Measurements from ENCODE around the gene AVL9. TPM values are rescaled to one million over a fixed set of nuclear protein-coding genes. Genes with fewer than 3 reads are reported as not detected.
A peak's percentile ranks its signal among the peaks of the same experiment; 100 is the strongest.
"Not testable (repeated sequence)": the region's sequence is repeated elsewhere in the genome, so short reads cannot be mapped to it uniquely, and the experiment has no call there.

Gene AVL9
- total RNA-seq, 1 donor from 2014 or later: 17.7 TPM

- H3K4me3 ChIP-seq (ENCODE audit: low read length in 3 of 3); H3K36me3 ChIP-seq (ENCODE audit: control insufficient read depth in 3 of 3, insufficient read depth in 3 of 3, low read length in 3 of 3); H3K27me3 ChIP-seq (ENCODE audit: control insufficient read depth in 3 of 3, insufficient read depth in 3 of 3, low read length in 3 of 3); H3K27ac ChIP-seq (ENCODE audit: low read depth, low read length); H3K4me1 ChIP-seq (ENCODE audit: control insufficient read depth in 3 of 3, insufficient read depth in 3 of 3, low read length in 3 of 3); H3K9me3 ChIP-seq (ENCODE audit: control insufficient read depth in 3 of 3, low read length in 3 of 3); H3K9ac ChIP-seq (ENCODE audit: low read depth in 1 of 3, low read length in 3 of 3): not testable (repeated sequence)
Measured at GRCh38 chr7:32604047-32604446, 108.8 kb downstream of the AVL9 start.

DNA sequence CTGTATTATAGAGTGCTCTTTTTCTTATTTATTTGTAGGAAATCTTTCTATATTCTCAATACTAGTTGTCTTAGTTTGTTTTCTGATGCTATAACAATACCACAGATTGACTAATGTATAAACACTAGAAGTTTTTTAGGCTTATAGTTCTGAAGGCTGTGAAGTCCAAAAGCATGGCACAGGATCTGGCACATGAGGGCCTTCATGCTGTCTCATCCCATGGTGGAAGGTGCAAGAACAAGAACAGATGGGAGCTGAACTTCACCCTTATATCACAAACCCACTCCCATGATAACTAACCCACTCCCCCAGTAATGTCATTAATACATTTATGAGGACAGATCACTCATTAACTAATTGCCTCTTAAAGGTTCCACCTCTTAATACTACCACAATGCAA is 109.7 kb downstream of the AVL9 start:
- no peak overlapping the region for H3K27ac ChIP-seq (ENCODE audit: low read depth, low read length)
- no peak overlapping the region for H3K4me3 ChIP-seq (ENCODE audit: low read length in 3 of 3)
- no peaks in the 10 kb centered on the region for H3K27me3 ChIP-seq (ENCODE audit: control insufficient read depth in 3 of 3, insufficient read depth in 3 of 3, low read length in 3 of 3)
- H3K36me3 ChIP-seq (ENCODE audit: control insufficient read depth in 3 of 3, insufficient read depth in 3 of 3, low read length in 3 of 3): no peaks in the 10 kb centered on the region
- no peaks in the 10 kb centered on the region for H3K9me3 ChIP-seq (ENCODE audit: control insufficient read depth in 3 of 3, low read length in 3 of 3)
- no peaks in the 10 kb centered on the region for H3K4me1 ChIP-seq (ENCODE audit: control insufficient read depth in 3 of 3, insufficient read depth in 3 of 3, low read length in 3 of 3)
- no peak overlapping the region for H3K9ac ChIP-seq (ENCODE audit: low read depth in 1 of 3, low read length in 3 of 3)

- H3K4me3 ChIP-seq (ENCODE audit: low read length in 3 of 3): no peak overlapping the region
- no peaks in the 10 kb centered on the region for H3K27me3 ChIP-seq (ENCODE audit: control insufficient read depth in 3 of 3, insufficient read depth in 3 of 3, low read length in 3 of 3)
- no peaks in the 10 kb centered on the region for H3K36me3 ChIP-seq (ENCODE audit: control insufficient read depth in 3 of 3, insufficient read depth in 3 of 3, low read length in 3 of 3)
- H3K4me1 ChIP-seq (ENCODE audit: control insufficient read depth in 3 of 3, insufficient read depth in 3 of 3, low read length in 3 of 3): no peaks in the 10 kb centered on the region
- no peak overlapping the region for H3K9ac ChIP-seq (ENCODE audit: low read depth in 1 of 3, low read length in 3 of 3)
- H3K27ac ChIP-seq (ENCODE audit: low read depth, low read length): no peak overlapping the region
- H3K9me3 ChIP-seq (ENCODE audit: control insufficient read depth in 3 of 3, low read length in 3 of 3): no peaks in the 10 kb centered on the region
Measured at GRCh38 chr7:32609463-32609862, 114.2 kb downstream of the AVL9 start.

DNA sequence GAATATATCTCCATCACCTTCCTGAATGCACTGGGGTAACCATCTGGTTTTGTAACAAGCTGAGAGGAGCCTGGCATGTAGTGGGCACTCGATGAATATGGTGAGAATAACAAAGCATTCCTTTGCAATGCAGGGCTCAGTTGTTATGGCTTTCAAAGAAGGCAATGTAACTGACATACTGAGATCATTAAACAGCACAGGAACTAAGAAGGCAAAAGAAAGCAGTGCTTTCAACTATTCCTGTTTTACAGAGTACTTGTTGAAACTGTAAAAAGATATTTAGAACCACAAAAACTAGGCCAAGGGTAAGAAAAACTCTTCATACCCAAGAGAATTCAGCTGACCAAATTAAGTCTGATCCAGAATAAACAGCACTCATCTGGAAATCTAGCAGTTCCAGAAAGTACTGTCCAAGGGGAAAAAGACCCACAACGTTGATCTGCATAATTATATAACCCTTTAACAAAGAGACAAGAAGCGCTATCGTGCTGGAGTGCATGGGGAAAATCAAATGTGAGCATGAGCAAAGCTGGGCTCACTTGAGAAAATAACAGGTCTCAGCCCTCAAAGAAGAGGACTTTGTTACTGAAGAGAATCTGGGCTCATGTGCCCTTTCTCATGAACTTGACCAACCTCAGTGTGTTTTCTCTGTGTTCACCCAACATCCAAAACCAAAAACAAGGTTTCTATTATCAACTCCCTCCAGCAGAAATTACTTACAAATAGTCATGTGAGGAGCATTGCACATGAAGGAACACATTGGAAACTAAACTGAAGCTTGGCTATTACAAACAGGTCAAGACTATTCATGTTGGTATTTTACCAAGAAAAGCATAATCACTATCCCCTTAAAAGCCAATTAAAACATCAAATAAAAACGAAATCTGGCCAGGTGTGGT is 116.2 kb downstream of the AVL9 start:
- H3K9ac ChIP-seq (ENCODE audit: low read depth in 1 of 3, low read length in 3 of 3): no peak overlapping the region

GRCh38 chr7:32616625-32617024 is 121.3 kb downstream of the AVL9 start:
- peaks cover 0 to 4% (median 0%) of the 10 kb centered on the region in 3 donors for H3K4me1 ChIP-seq (ENCODE audit: control insufficient read depth in 3 of 3, insufficient read depth in 3 of 3, low read length in 3 of 3)
- peak overlapping the region; percentile 25 for H3K27ac ChIP-seq (ENCODE audit: low read depth, low read length)
- no peak overlapping the region for H3K9ac ChIP-seq (ENCODE audit: low read depth in 1 of 3, low read length in 3 of 3)
- H3K4me3 ChIP-seq (ENCODE audit: low read length in 3 of 3): no peak overlapping the region
- H3K9me3 ChIP-seq (ENCODE audit: control insufficient read depth in 3 of 3, low read length in 3 of 3): no peaks in the 10 kb centered on the region
- H3K27me3 ChIP-seq (ENCODE audit: control insufficient read depth in 3 of 3, insufficient read depth in 3 of 3, low read length in 3 of 3): no peaks in the 10 kb centered on the region
- H3K36me3 ChIP-seq (ENCODE audit: control insufficient read depth in 3 of 3, insufficient read depth in 3 of 3, low read length in 3 of 3): no peaks in the 10 kb centered on the region

More for the DNA sequence above, 116.2 kb downstream of the AVL9 start:
- no peaks in the 10 kb centered on the region for H3K36me3 ChIP-seq (ENCODE audit: control insufficient read depth in 3 of 3, insufficient read depth in 3 of 3, low read length in 3 of 3)
- H3K9me3 ChIP-seq (ENCODE audit: control insufficient read depth in 3 of 3, low read length in 3 of 3): no peaks in the 10 kb centered on the region
- no peaks in the 10 kb centered on the region for H3K4me1 ChIP-seq (ENCODE audit: control insufficient read depth in 3 of 3, insufficient read depth in 3 of 3, low read length in 3 of 3)
- H3K4me3 ChIP-seq (ENCODE audit: low read length in 3 of 3): no peak overlapping the region
- H3K27ac ChIP-seq (ENCODE audit: low read depth, low read length): peak overlapping the region; percentile 21
- H3K27me3 ChIP-seq (ENCODE audit: control insufficient read depth in 3 of 3, insufficient read depth in 3 of 3, low read length in 3 of 3): no peaks in the 10 kb centered on the region

DNA sequence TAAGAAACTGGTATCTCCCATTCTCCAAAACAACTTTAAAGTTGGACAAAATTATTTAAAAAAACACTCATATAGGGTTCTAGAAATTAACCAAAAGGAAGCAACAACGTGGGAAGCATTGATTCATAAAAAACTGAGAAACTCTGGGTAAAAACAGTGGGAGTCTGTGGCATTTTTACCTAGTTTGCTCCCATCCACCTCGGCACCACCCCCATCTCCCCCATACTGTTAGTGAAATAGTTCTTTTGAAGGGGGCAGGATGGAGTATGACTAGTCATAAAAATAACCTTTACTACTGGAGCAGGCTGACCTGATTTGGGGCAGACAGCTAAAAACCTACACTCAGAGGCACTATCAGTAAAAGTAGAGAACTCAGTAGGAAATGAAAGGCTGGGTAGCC is 123.2 kb downstream of the AVL9 start:
- Histone ChIP-seq H3K9me3 (ENCODE audit: control insufficient read depth in 3 of 3, low read length in 3 of 3) (no peaks in the 10 kb centered on the region), H3K4me3 (ENCODE audit: low read length in 3 of 3) (no peak overlapping the region), H3K36me3 (ENCODE audit: control insufficient read depth in 3 of 3, insufficient read depth in 3 of 3, low read length in 3 of 3) (no peaks in the 10 kb centered on the region), H3K4me1 (ENCODE audit: control insufficient read depth in 3 of 3, insufficient read depth in 3 of 3, low read length in 3 of 3) (peaks cover 0 to 4% (median 0%) of the 10 kb centered on the region in 3 donors), H3K9ac (ENCODE audit: low read depth in 1 of 3, low read length in 3 of 3) (no peak overlapping the region), H3K27me3 (ENCODE audit: control insufficient read depth in 3 of 3, insufficient read depth in 3 of 3, low read length in 3 of 3) (no peaks in the 10 kb centered on the region), H3K27ac (ENCODE audit: low read depth, low read length) (no peak overlapping the region)

DNA sequence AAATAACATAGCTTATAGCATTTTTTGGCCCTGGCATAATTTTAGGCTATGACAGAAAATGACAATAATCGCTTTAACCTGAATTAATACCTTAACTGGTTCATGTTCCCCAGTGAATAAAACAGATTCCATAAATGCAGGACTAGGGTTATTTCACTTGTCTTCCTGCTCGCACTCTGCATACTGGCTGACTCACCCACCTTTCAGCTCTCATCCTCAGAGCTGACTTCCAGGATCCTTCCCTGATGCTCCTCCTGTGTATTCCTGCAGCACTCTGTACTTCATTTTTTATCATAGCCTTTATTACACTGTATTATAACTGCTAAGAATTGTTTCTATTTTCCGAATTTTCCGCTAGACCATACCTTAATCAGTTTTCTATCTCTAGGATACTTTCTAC is 123.7 kb downstream of the AVL9 start:
- no peaks in the 10 kb centered on the region for H3K9me3 ChIP-seq (ENCODE audit: control insufficient read depth in 3 of 3, low read length in 3 of 3)
- H3K27me3 ChIP-seq (ENCODE audit: control insufficient read depth in 3 of 3, insufficient read depth in 3 of 3, low read length in 3 of 3): no peaks in the 10 kb centered on the region
- H3K9ac ChIP-seq (ENCODE audit: low read depth in 1 of 3, low read length in 3 of 3): no peak overlapping the region
- H3K4me3 ChIP-seq (ENCODE audit: low read length in 3 of 3): no peak overlapping the region
- no peak overlapping the region for H3K27ac ChIP-seq (ENCODE audit: low read depth, low read length)
- peaks cover 0 to 4% (median 0%) of the 10 kb centered on the region in 3 donors for H3K4me1 ChIP-seq (ENCODE audit: control insufficient read depth in 3 of 3, insufficient read depth in 3 of 3, low read length in 3 of 3)
- H3K36me3 ChIP-seq (ENCODE audit: control insufficient read depth in 3 of 3, insufficient read depth in 3 of 3, low read length in 3 of 3): no peaks in the 10 kb centered on the region

GRCh38 chr7:32619416-32619815 is 124.1 kb downstream of the AVL9 start:
- not testable (repeated sequence) for H3K9me3 ChIP-seq (ENCODE audit: control insufficient read depth in 3 of 3, low read length in 3 of 3); H3K4me3 ChIP-seq (ENCODE audit: low read length in 3 of 3); H3K27ac ChIP-seq (ENCODE audit: low read depth, low read length); H3K27me3 ChIP-seq (ENCODE audit: control insufficient read depth in 3 of 3, insufficient read depth in 3 of 3, low read length in 3 of 3); H3K9ac ChIP-seq (ENCODE audit: low read depth in 1 of 3, low read length in 3 of 3); H3K36me3 ChIP-seq (ENCODE audit: control insufficient read depth in 3 of 3, insufficient read depth in 3 of 3, low read length in 3 of 3); H3K4me1 ChIP-seq (ENCODE audit: control insufficient read depth in 3 of 3, insufficient read depth in 3 of 3, low read length in 3 of 3)

GRCh38 chr7:32631021-32631420 is 135.7 kb downstream of the AVL9 start:
- Histone ChIP-seq H3K9ac (ENCODE audit: low read depth in 1 of 3, low read length in 3 of 3) (no peak overlapping the region), H3K9me3 (ENCODE audit: control insufficient read depth in 3 of 3, low read length in 3 of 3) (no peaks in the 10 kb centered on the region), H3K36me3 (ENCODE audit: control insufficient read depth in 3 of 3, insufficient read depth in 3 of 3, low read length in 3 of 3) (no peaks in the 10 kb centered on the region), H3K4me1 (ENCODE audit: control insufficient read depth in 3 of 3, insufficient read depth in 3 of 3, low read length in 3 of 3) (no peaks in the 10 kb centered on the region), H3K4me3 (ENCODE audit: low read length in 3 of 3) (no peak overlapping the region), H3K27me3 (ENCODE audit: control insufficient read depth in 3 of 3, insufficient read depth in 3 of 3, low read length in 3 of 3) (no peaks in the 10 kb centered on the region), H3K27ac (ENCODE audit: low read depth, low read length) (no peak overlapping the region)

DNA sequence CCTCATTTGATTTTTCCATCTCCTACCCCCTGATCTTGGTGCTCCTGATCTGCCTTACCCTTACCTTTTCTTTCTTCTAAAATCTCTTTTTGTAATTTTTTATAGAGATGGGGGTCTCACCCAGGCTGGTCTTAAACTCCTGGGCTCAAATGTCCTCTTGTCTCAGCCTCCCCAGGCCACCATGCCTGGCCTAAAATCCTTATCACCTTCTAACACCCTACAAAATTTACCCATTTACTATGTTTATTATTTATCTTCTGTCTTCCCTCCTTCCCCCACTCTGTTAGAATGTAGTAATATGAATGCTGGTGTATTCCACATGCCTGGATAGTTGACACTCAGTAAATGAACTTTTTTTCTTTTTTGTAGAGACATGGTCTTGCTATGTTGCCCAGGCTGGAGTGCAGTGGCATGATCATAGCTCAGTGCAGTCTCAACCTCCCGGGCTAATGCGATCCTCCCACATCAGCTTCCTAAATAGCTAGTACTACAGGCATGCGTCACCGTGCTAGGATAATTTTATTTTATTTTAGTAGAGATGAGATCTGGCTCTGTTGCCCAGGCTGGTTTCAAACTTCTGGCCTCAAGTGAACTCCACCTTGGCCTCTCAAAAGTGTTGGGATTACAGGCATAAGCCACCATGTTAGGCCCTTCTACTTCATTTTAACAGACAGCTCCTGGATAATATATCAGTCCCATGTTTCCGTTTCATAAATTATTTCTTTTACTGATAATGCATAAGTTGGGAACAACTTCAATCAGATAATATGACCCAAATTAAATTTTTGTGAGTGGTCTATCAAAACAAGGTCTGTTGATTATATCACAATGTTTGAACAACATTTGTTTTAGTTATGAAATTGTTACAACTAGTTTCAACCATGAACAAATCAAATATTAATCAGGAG is 136.6 kb downstream of the AVL9 start:
- not testable (repeated sequence) for H3K4me1 ChIP-seq (ENCODE audit: control insufficient read depth in 3 of 3, insufficient read depth in 3 of 3, low read length in 3 of 3); H3K9me3 ChIP-seq (ENCODE audit: control insufficient read depth in 3 of 3, low read length in 3 of 3); H3K9ac ChIP-seq (ENCODE audit: low read depth in 1 of 3, low read length in 3 of 3); H3K27ac ChIP-seq (ENCODE audit: low read depth, low read length); H3K27me3 ChIP-seq (ENCODE audit: control insufficient read depth in 3 of 3, insufficient read depth in 3 of 3, low read length in 3 of 3); H3K36me3 ChIP-seq (ENCODE audit: control insufficient read depth in 3 of 3, insufficient read depth in 3 of 3, low read length in 3 of 3); H3K4me3 ChIP-seq (ENCODE audit: low read length in 3 of 3)
